T-helper 2 cell treated with Interferon-gamma antibody and Interleukin-4, amounts not matched to agents 100 ng/mL and 5 ng/mL, for 36 hours (primary cell): ENCODE results near the gene FZD10. TPM values are rescaled to one million over a fixed set of nuclear protein-coding genes. Genes with fewer than 3 reads are reported as not detected.

ENCODE experiments used
- intact Hi-C: fragments of 100-400 bp; cut with micrococcal nuclease; formaldehyde crosslinking; loops from one replicate; pipeline ENCODE4 v1.15.1; 2023
- total RNA-seq: library from RNA; stranded (reverse); gene quantifications from 2 replicates; pipeline ENCODE4 v1.2.3, GENCODE V29; 2022

The FZD10 gene
- total RNA-seq, 1 donor from 2014 or later: not detected

- intact Hi-C loops: no loop called here
Measured at GRCh38 chr12:130154276-130155070, 7.8 kb upstream of the FZD10 start.

- intact Hi-C loops: no loop called here
Measured at GRCh38 chr12:130155416-130156073, 6.7 kb upstream of the FZD10 start.

- intact Hi-C loops: no loop called here
Measured at GRCh38 chr12:130156652-130157275, 5.5 kb upstream of the FZD10 start.

- intact Hi-C loops: no loop called here
Measured at GRCh38 chr12:130157998-130158753, 4.1 kb upstream of the FZD10 start.

- intact Hi-C loops: no loop called here
Measured at GRCh38 chr12:130158754-130159059, 3.6 kb upstream of the FZD10 start.

GRCh38 chr12:130160306-130160705, 2.0 kb upstream of the FZD10 start:
- intact Hi-C loops: no loop called here

GRCh38 chr12:130160711-130161231, 1.5 kb upstream of the FZD10 start:
- intact Hi-C loops: no loop called here

GRCh38 chr12:130161261-130162243, 712 bp upstream of the FZD10 start:
- intact Hi-C loops: no loop called here

- intact Hi-C loops: no loop called here
Measured at GRCh38 chr12:130162745-130163460, 639 bp downstream of the FZD10 start.

GRCh38 chr12:130163461-130164215, 1.4 kb downstream of the FZD10 start:
- intact Hi-C loops: no loop called here

GRCh38 chr12:130164216-130164542, 1.9 kb downstream of the FZD10 start:
- intact Hi-C loops: no loop called here

GRCh38 chr12:130164936-130165335, 2.7 kb downstream of the FZD10 start:
- intact Hi-C loops: no loop called here

GRCh38 chr12:130166306-130166705, 4.0 kb downstream of the FZD10 start:
- intact Hi-C loops: no loop called here

- intact Hi-C loops: no loop called here
Measured at GRCh38 chr12:130167537-130167936, 5.3 kb downstream of the FZD10 start.

- intact Hi-C loops: no loop called here
Measured at GRCh38 chr12:130169256-130169655, 7.0 kb downstream of the FZD10 start.

- intact Hi-C loops: no loop called here
Measured at GRCh38 chr12:130169924-130170323, 7.7 kb downstream of the FZD10 start.

- intact Hi-C loops: no loop called here
Measured at GRCh38 chr12:130170611-130171010, 8.3 kb downstream of the FZD10 start.

GRCh38 chr12:130177635-130178242, 15.5 kb downstream of the FZD10 start:
- intact Hi-C loops: no loop called here

- intact Hi-C loops: no loop called here
Measured at GRCh38 chr12:130178282-130178681, 16.0 kb downstream of the FZD10 start.
